IPS-18a (cell line): Measurements from ENCODE around the gene NUDT8.
"Not testable (repeated sequence)": the region's sequence is repeated elsewhere in the genome, so short reads cannot be mapped to it uniquely, and the experiment has no call there.

Experiments used
- H3K27ac ChIP-seq: one replicate; pipeline ENCODE4 v1.5.1; 2013; ENCODE audit warnings: low read length
- H3K27me3 ChIP-seq: one replicate; pipeline ENCODE4 v1.6.1; 2013; ENCODE audit warnings: mild to moderate bottlenecking, low read length; ENCODE audit not compliant: control insufficient read depth, insufficient read depth
- H3K36me3 ChIP-seq: one replicate; pipeline ENCODE4 v1.6.1; 2013; ENCODE audit warnings: low read depth, low read length; ENCODE audit not compliant: control insufficient read depth
- H3K4me1 ChIP-seq: one replicate; pipeline ENCODE4 v1.6.1; 2013; ENCODE audit warnings: low read depth, low read length; ENCODE audit not compliant: control insufficient read depth
- H3K4me3 ChIP-seq: one replicate; pipeline ENCODE4 v1.5.1; 2013; ENCODE audit warnings: low read length
- H3K9ac ChIP-seq: one replicate; pipeline ENCODE4 v1.6.1; 2013; ENCODE audit warnings: mild to moderate bottlenecking, low read length, moderate library complexity
- H3K9me3 ChIP-seq: one replicate; pipeline ENCODE4 v1.6.1; 2013; ENCODE audit warnings: low read depth, low read length; ENCODE audit not compliant: control insufficient read depth

NUDT8 gene

GRCh38 chr11:67600324-67601029, 29.3 kb downstream of the NUDT8 start:
- H3K9ac ChIP-seq = no peak overlapping the region
- H3K27ac ChIP-seq = no peak overlapping the region
- H3K36me3 ChIP-seq = no peaks in the 10 kb centered on the region
- H3K4me1 ChIP-seq = no peaks in the 10 kb centered on the region
- H3K27me3 ChIP-seq = peaks cover 4% of the 10 kb centered on the region
- peaks cover 4% of the 10 kb centered on the region for H3K9me3 ChIP-seq
- no peak overlapping the region for H3K4me3 ChIP-seq

GRCh38 chr11:67599149-67599548, 30.6 kb downstream of the NUDT8 start:
- H3K36me3 ChIP-seq = no peaks in the 10 kb centered on the region
- H3K9ac ChIP-seq = no peak overlapping the region
- peaks cover 4% of the 10 kb centered on the region for H3K9me3 ChIP-seq
- H3K4me1 ChIP-seq = no peaks in the 10 kb centered on the region
- no peak overlapping the region for H3K27ac ChIP-seq
- H3K27me3 ChIP-seq = no peaks in the 10 kb centered on the region
- no peak overlapping the region for H3K4me3 ChIP-seq

- H3K27ac ChIP-seq, H3K27me3 ChIP-seq, H3K9me3 ChIP-seq, H3K36me3 ChIP-seq, H3K4me1 ChIP-seq, H3K9ac ChIP-seq, H3K4me3 ChIP-seq: not testable (repeated sequence)
These were observed 31.8 kb downstream of the NUDT8 start for GRCh38 chr11:67597963-67598362.

- H3K9ac ChIP-seq, H3K4me1 ChIP-seq, H3K27ac ChIP-seq, H3K36me3 ChIP-seq, H3K27me3 ChIP-seq, H3K9me3 ChIP-seq, H3K4me3 ChIP-seq: not testable (repeated sequence)
These were observed 32.3 kb downstream of the NUDT8 start for GRCh38 chr11:67597458-67597857.

GRCh38 chr11:67596753-67597300, 32.9 kb downstream of the NUDT8 start:
- no peaks in the 10 kb centered on the region for H3K4me1 ChIP-seq
- H3K4me3 ChIP-seq = no peak overlapping the region
- H3K9ac ChIP-seq = no peak overlapping the region
- H3K27ac ChIP-seq = no peak overlapping the region
- no peaks in the 10 kb centered on the region for H3K27me3 ChIP-seq
- peaks cover 4% of the 10 kb centered on the region for H3K9me3 ChIP-seq
- no peaks in the 10 kb centered on the region for H3K36me3 ChIP-seq

GRCh38 chr11:67594480-67594879, 35.3 kb downstream of the NUDT8 start:
- H3K36me3 ChIP-seq = no peaks in the 10 kb centered on the region
- H3K27me3 ChIP-seq = no peaks in the 10 kb centered on the region
- peaks cover 4% of the 10 kb centered on the region for H3K9me3 ChIP-seq
- H3K4me1 ChIP-seq = no peaks in the 10 kb centered on the region
- no peak overlapping the region for H3K4me3 ChIP-seq
- H3K27ac ChIP-seq = no peak overlapping the region
- no peak overlapping the region for H3K9ac ChIP-seq

GRCh38 chr11:67593565-67593905, 36.2 kb downstream of the NUDT8 start:
- H3K9ac ChIP-seq = no peak overlapping the region
- H3K9me3 ChIP-seq = peaks cover 4% of the 10 kb centered on the region

GRCh38 chr11:67592880-67593564, 36.7 kb downstream of the NUDT8 start:
- no peaks in the 10 kb centered on the region for H3K4me1 ChIP-seq
- no peaks in the 10 kb centered on the region for H3K36me3 ChIP-seq
- no peak overlapping the region for H3K4me3 ChIP-seq
- H3K27me3 ChIP-seq = no peaks in the 10 kb centered on the region
- H3K27ac ChIP-seq = no peak overlapping the region
- no peak overlapping the region for H3K9ac ChIP-seq
- peaks cover 4% of the 10 kb centered on the region for H3K9me3 ChIP-seq

More at GRCh38 chr11:67593565-67593905, 36.2 kb downstream of the NUDT8 start:
- no peaks in the 10 kb centered on the region for H3K4me1 ChIP-seq
- H3K27ac ChIP-seq = no peak overlapping the region
- no peaks in the 10 kb centered on the region for H3K36me3 ChIP-seq
- no peak overlapping the region for H3K4me3 ChIP-seq
- H3K27me3 ChIP-seq = no peaks in the 10 kb centered on the region

- not testable (repeated sequence) for H3K4me3 ChIP-seq, H3K27me3 ChIP-seq, H3K4me1 ChIP-seq, H3K9me3 ChIP-seq, H3K9ac ChIP-seq, H3K27ac ChIP-seq
- H3K36me3 ChIP-seq = peaks cover 29% of the 10 kb centered on the region
These were observed 40.8 kb downstream of the NUDT8 start for GRCh38 chr11:67588899-67589415.

- Histone ChIP-seq H3K27me3 (no peaks in the 10 kb centered on the region), H3K4me3 (no peak overlapping the region), H3K9me3 (no peaks in the 10 kb centered on the region), H3K27ac (no peak overlapping the region), H3K36me3 (peaks cover 29% of the 10 kb centered on the region), H3K9ac (no peak overlapping the region), H3K4me1 (peaks cover 8% of the 10 kb centered on the region)
These were observed 41.6 kb downstream of the NUDT8 start for GRCh38 chr11:67588136-67588503.

GRCh38 chr11:67586568-67587250, 43.0 kb downstream of the NUDT8 start:
- Histone ChIP-seq H3K4me3 (no peak overlapping the region), H3K9ac (no peak overlapping the region), H3K27ac (no peak overlapping the region), H3K9me3 (no peaks in the 10 kb centered on the region), H3K27me3 (no peaks in the 10 kb centered on the region), H3K36me3 (peaks cover 29% of the 10 kb centered on the region), H3K4me1 (peaks cover 19% of the 10 kb centered on the region)
